ENCODE data around the gene RFX5.
"Not testable (repeated sequence)": the region's sequence is repeated elsewhere in the genome, so short reads cannot be mapped to it uniquely, and the experiment has no call there.

RFX5 gene

GRCh38 chr1:151356696-151357095 lies 9.6 kb upstream of the RFX5 start:
- no peak for TF ChIP-seq CTCF (IDR thresholded peaks at IDR 0.05; ENCODE audit: low read depth, low read length)
- DNase-seq (ENCODE audit: low read depth in 2 of 2), result no peak
- no peak overlapping the region for H3K4me3 ChIP-seq (replicated peaks in 1 of 2; ENCODE audit: low read depth in 2 of 2, low read length in 2 of 2)

DNA sequence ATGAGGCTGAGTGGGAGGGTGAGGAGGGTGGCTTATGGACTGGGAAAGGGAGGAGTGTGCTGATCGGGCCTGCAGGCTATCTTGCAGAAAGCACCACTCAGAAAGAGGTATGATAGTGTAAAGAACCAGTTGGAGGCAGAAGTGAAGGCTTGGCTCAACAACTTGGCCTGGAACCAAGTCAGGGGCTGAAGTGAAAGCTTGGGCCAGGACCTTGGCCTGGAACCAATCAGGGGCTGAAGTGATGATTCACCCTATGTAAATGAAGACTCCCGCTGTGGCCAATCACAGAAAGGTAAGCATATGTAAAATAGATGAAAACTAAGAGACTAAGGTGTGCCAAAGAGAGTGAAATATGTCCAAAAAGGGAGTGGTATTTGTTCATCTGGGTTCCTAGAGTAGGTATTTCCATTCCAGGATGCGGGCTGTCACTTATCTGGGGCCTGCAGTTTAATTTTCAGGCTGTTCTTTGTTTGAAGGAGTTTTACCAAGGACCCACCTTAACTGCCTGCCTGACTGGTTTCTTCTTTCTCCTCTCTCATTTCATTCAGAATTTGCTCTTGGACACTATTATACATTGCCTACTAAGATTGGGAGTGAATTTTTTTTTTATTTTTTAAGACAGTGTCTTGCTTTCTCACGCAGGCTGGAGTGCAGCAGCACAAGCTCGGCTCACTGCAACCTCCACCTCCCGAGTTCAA lies 5.1 kb upstream of the RFX5 start:
- no peak for TF ChIP-seq CTCF (IDR thresholded peaks at IDR 0.05; ENCODE audit: low read depth, low read length)
- no peak overlapping the region for H3K4me3 ChIP-seq (replicated peaks in 1 of 2; ENCODE audit: low read depth in 2 of 2, low read length in 2 of 2)
- DNase-seq (ENCODE audit: low read depth in 2 of 2), result peak; percentile 52 to 63

DNA sequence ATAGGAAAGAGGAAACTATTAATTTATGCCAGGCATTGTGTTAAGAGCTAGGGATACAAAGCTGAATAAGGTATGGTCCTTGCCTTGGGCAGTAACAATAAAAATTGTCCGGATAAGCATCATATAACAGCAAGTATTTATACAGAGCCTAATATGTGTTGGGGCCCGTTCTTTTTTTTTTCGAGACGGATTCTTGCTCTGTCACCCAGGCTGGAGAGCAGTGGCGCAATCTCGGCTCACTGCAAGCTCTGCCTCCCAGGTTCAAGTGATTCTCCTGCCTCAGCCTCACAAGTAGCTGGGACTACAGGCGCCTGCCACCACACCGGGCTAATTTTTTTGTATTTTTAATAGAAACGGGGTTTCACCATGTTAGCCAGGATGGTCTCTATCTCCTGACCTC lies 3.3 kb upstream of the RFX5 start:
- not testable (repeated sequence) for H3K4me3 ChIP-seq (replicated peaks in 1 of 2; ENCODE audit: low read depth in 2 of 2, low read length in 2 of 2); DNase-seq (ENCODE audit: low read depth in 2 of 2)

- H3K4me3 ChIP-seq (replicated peaks in 1 of 2; ENCODE audit: low read depth in 2 of 2, low read length in 2 of 2), result peak overlapping the region; percentile 27 to 45
- no peak for DNase-seq (ENCODE audit: low read depth in 2 of 2)
- no peak for TF ChIP-seq CTCF (IDR thresholded peaks at IDR 0.05; ENCODE audit: low read depth, low read length)
Measured at GRCh38 chr1:151347523-151348246, 633 bp upstream of the RFX5 start.

GRCh38 chr1:151346082-151346768 lies 827 bp downstream of the RFX5 start:
- H3K4me3 ChIP-seq (replicated peaks in 1 of 2; ENCODE audit: low read depth in 2 of 2, low read length in 2 of 2), result peak overlapping the region; percentile 70 to 78
- no peak for DNase-seq (ENCODE audit: low read depth in 2 of 2)
- no peak for TF ChIP-seq CTCF (IDR thresholded peaks at IDR 0.05; ENCODE audit: low read depth, low read length)

DNA sequence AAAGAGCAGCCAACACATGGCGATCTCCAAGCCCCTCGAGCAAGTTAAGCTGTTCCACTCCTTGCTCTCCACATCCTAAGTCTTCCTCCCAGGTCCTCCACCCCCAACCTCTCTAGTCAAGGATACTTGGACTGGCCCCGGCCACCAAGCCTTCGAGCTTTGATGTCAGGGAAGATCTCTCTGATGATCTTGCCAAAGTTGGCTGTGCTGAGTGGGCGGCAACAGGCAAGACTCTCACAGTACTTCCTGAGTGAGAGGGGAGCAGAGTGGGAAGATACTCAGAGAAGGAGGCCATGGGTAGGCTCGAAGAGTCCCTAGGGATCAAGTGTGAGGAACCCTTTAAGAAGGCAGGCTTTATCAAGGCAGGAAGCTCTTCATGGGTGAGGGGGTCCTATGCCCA lies 2.8 kb downstream of the RFX5 start:
- no peak for DNase-seq (ENCODE audit: low read depth in 2 of 2)
- no peak for TF ChIP-seq CTCF (IDR thresholded peaks at IDR 0.05; ENCODE audit: low read depth, low read length)

GRCh38 chr1:151343587-151343986 lies 3.5 kb downstream of the RFX5 start:
- TF ChIP-seq CTCF (IDR thresholded peaks at IDR 0.05; ENCODE audit: low read depth, low read length), result no peak
- no peak for DNase-seq (ENCODE audit: low read depth in 2 of 2)
- no peak overlapping the region for H3K4me3 ChIP-seq (replicated peaks in 1 of 2; ENCODE audit: low read depth in 2 of 2, low read length in 2 of 2)

More for the DNA sequence above, 2.8 kb downstream of the RFX5 start:
- H3K4me3 ChIP-seq (replicated peaks in 1 of 2; ENCODE audit: low read depth in 2 of 2, low read length in 2 of 2), result no peak overlapping the region

All from cardiac fibroblast (primary cell).